GM19099 (cell line): ENCODE results near the gene BAD.

Experiments
- POLR2A ChIP-seq: IDR thresholded peaks from 3 replicates; pipeline ENCODE4 v1.6.1; 2011; ENCODE audit warnings: low read depth; ENCODE audit not compliant: insufficient read length; ENCODE audit errors: extremely low read depth

The BAD gene

GRCh38 chr11:64240435-64241240 is 43.8 kb downstream of the BAD start, which contains the start of gene FKBP2:
FKBP2 (plus strand) TSS chr11:64241095; CDS start chr11:64242388, 1,293 bp downstream.
- TF ChIP-seq POLR2A: peak; percentile 90

GRCh38 chr11:64239662-64240434 is 44.6 kb downstream of the BAD start:
- TF ChIP-seq POLR2A: no peak

- no peak for TF ChIP-seq POLR2A
These were observed 45.5 kb downstream of the BAD start for GRCh38 chr11:64238999-64239398.

GRCh38 chr11:64238076-64238475 is 46.4 kb downstream of the BAD start:
- TF ChIP-seq POLR2A: no peak

- TF ChIP-seq POLR2A: no peak
These were observed 46.9 kb downstream of the BAD start for GRCh38 chr11:64237484-64237951.

- no peak for TF ChIP-seq POLR2A
These were observed 48.9 kb downstream of the BAD start for GRCh38 chr11:64235437-64236161.

- peak; percentile 40 for TF ChIP-seq POLR2A
These were observed 49.7 kb downstream of the BAD start for GRCh38 chr11:64234647-64235379.

- TF ChIP-seq POLR2A: no peak
These were observed 50.4 kb downstream of the BAD start, which contains the start of gene VEGFB for GRCh38 chr11:64233913-64234586. VEGFB (plus strand) TSS chr11:64234584; CDS start chr11:64234834, 250 bp downstream.

- no peak for TF ChIP-seq POLR2A
These were observed 51.5 kb downstream of the BAD start for GRCh38 chr11:64232967-64233315.

GRCh38 chr11:64232182-64232966 is 52.1 kb downstream of the BAD start:
- TF ChIP-seq POLR2A: no peak

- no peak for TF ChIP-seq POLR2A
These were observed 52.9 kb downstream of the BAD start for GRCh38 chr11:64231546-64231945.

- no peak for TF ChIP-seq POLR2A
These were observed 53.5 kb downstream of the BAD start for GRCh38 chr11:64230985-64231365.
